ENCODE measurements around the gene CNTLN.

GRCh38 chr9:17222932-17223331 lies 88.1 kb downstream of the CNTLN start:
- no peak for TF ChIP-seq POLR2A (IDR thresholded peaks at IDR 0.05; ENCODE audit: low read length)
- no peak for TF ChIP-seq GATA1 (IDR thresholded peaks at IDR 0.05; ENCODE audit: low read depth, low read length)
